NCI-H345 treated with DMSO at 0.1 percent for 48 hours (cell line): ENCODE data around the gene LSAMP.

Experiments
- DNase-seq: peaks from one replicate; lab custom pipeline; 2025; ENCODE audit not compliant: unreplicated experiment; lab: John Stamatoyannopoulos, UW

The LSAMP gene

DNA sequence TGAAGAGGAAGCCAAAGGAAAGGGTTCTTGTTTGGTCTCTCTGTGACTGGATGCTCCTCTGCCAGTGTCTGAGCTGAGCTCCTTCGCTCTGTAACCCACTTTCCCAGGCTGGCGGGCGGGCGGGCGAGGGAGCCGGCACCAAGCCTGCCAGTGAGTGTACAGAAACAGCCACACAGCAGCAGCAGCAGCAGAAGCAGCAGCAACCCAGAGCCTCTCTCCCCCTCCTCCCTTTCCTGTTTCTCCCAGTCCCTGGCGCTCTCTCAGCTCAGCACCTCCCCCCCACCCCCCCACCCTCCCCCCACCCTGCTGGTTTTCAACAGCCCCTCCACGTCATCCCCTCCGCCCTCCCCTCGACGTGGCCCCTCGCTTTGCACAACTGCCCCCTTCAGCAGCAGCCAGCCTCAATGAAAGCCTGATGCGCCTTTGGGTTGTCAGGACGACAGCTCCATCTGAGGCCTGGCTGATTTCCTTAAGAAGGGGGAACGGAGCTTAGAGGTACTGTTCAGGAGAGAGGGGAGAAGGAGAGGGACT is at the start of gene LSAMP:
Gene LSAMP (minus strand): TSS at position 177 of the 531 bp plus-strand sequence.
- DNase-seq = no peak

DNA sequence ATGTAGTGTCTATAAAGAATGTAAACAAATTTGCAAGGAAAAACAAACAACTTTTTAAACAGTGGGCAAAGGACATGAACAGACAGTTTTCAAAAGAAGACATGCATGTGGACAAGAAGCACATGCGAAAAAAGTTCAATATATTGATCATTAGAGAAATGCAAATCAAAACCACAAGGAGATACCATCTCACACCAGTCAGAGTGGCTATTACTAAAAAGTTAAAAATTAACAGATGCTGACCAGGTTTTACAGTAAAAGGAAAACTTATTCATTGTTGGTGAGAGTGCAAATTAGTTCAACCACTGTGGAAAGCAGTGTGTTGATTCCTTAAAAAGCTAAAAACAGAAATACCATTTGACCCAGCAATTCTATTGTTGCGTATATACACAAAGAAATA is 47.1 kb upstream of the LSAMP start:
- no peak for DNase-seq

DNA sequence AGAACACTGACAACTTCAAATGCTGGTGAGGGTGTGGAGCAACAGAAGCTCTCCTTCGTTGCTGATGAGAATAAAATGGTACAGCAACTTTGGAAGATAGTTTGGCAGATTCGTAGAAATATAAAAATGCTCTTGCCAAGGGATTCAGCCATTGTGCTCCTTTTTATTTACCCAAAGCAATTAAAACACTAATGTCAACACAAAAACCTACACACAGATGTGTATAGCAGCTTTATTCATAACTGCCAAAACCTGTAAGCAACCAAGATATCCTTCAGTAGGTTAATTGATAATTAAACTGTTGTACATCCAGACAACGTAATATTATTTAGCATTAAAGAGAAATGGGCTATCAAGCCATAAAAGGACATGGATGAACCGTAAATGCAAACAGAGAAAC is 37.8 kb upstream of the LSAMP start:
- no peak for DNase-seq

GRCh38 chr3:116476691-116477090 is 31.4 kb upstream of the LSAMP start:
- DNase-seq = no peak

- no peak for DNase-seq
These were observed 29.5 kb upstream of the LSAMP start for GRCh38 chr3:116474801-116475200.

DNA sequence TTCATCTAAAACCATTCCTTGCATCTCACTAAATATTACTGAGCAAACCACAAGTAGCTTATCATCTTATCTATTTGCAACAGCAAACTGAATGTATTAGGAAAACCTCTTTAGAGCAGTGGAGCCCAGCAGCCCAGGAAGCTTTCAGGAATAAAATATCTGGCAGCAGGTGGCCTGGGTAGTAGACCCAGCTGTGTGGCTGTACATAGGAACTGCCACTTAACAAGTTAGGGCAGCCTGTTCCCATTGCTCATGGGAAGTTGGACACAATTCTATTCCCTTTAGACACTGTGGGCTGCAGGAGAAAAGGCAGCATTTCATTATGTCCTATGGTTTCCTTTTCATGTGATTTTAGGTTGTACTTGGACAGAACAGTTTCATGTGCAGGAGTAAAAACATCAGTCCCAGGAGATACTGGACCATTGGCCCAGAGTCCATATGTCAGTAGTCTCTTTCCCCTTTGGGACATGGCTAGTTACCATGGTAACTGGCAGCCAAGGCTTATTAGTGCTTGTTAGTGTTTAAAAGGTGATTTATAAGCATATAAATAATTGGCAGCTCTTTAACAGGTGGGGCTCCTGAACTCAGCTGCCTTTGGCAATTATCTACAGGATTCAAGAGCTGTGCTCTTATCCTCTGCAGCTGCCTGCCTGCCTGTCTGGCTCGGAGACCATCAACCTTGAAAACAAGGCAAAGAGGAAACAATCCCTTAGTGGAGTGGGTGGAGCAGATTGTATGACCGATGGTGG is 28.9 kb upstream of the LSAMP start:
- DNase-seq = no peak

GRCh38 chr3:116473602-116474001 is 28.3 kb upstream of the LSAMP start:
- DNase-seq = no peak

DNA sequence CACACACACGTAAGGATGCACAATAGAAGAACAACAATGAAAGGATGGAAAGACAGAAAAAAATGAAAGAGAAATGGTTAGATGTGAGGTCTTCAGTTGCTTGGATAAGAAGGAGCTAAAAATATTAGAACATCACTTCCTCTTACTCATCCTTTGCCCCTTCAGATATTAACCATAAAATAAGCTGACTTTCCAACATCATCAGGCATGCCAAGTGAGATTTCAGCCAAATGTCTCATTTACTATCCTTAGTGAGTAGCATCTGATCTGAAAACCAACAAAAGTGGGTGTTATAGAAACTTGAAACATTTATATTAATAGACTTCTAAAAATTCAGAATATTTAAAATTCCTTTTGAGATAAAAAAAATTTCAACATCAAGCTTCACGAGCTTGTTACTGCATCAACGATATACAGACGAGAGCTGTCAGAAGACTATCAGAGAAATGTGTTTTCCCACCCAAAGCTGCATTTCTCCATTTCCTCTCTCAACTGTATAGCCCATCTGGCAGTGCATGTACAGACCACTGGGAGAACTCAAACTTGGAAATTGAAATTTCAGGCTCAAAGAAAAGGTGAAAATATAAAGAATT is 25.4 kb upstream of the LSAMP start:
- no peak for DNase-seq

GRCh38 chr3:116469546-116469945 is 24.3 kb upstream of the LSAMP start:
- no peak for DNase-seq

DNA sequence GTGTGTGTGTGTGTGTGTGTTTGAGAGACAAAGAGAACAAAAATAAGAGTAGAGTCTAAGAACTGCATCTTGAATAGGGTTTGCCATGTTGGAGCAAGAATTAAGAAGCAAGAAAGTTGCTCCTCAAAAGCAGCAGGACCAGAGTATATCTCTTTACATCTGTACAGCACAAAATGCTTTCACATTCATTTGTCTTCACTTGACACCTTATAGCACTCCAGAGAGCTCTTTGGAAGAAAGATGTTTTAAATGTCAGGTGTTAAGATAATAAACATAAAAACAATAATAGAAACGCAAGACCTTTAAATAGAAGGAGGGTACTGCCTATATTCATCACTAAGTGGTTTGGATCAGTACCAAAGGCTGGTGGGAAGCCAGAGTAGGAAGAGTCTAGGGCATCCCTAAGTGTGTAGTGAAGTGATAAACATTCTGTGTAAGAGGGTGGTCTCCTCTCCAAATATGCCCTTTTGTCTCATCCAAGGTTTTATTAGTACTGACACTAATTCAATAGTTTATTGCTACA is 19.1 kb upstream of the LSAMP start:
- DNase-seq = no peak

- DNase-seq = no peak
These were observed 8.5 kb upstream of the LSAMP start for GRCh38 chr3:116453666-116454346.

DNA sequence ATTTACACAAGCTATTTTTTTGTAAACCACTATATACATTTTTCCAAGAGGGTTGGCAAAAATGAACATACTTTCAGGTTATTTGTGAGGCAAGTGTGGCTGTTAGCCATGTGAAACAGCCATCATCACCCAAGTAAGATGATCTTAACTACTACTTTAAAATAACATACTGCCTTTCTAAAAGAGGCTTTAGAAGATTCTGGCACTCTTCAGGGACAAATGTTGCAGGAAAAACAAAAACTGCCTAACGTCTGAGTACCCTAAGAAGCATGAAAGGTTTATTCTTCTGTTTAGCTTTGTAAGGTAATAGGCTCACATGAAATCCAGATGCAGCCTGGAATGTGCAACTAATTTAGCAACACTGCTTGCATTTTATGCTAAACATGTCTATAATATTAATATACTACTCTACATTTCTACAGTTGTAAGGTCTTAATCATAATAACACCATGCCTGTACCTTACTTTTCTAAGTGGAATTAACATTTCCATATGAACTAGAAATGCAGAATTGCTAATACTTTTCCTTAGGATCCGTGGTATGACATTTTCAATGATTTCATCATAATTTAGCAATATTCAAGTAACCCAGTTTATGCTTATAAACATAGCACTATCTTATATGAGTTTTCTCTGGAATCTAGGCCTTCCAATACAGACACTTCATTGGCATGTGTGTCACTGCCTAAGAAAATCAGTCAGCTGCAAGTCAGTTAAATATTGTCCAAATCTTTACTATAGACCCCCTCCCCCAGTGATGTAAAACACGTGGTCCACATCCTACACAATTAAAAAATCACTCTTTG is 4.5 kb upstream of the LSAMP start:
- DNase-seq = no peak

DNA sequence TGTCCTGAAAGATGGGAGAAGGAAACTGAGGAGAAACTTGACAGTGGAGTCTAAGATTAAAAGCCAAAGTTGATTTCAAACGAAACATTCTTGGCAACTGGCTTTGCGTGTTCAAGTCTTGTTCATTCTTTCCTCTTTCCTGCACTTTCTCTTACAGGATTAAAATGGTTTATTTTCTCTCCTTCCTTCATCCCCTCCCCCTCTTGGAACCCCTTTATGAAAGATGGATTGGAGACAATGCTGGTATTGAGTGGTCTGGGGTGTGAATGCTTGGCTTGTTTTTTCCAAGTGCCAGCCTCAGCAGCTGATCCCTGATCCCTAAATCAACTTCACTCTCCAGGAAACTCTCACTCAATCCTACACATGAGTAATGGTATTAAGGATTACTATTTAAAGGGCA is 703 bp upstream of the LSAMP start:
- no peak for DNase-seq

GRCh38 chr3:116444819-116445310 is 422 bp downstream of the LSAMP start:
- DNase-seq = no peak

DNA sequence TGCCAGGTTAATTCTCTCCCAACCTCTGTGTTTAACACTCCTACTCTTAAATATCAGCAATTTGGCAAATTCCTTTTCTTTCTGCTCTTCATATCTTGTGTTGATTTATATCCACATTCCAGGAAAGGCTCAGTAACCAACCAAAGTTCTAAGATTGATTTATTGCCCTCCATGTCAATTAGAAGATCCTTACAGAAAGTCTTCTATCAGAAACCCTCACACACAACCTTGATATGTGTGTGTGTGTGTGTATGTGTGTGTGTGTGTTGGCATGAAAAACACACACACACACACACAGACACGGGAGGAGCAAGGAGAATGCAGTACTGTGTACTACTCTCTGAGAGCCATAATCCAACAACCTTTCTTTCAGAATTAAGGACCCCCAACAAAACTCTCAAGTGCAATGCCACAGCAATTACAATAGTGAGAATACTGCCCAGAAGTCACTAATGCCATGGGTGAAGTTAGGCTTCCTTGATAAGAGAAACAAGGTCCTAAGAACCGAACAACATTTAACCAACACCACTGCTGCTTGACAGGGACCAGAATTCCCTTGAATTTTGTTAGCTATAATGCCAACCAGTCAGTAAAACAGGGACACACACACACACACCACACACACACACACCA is 1.1 kb downstream of the LSAMP start:
- no peak for DNase-seq

DNA sequence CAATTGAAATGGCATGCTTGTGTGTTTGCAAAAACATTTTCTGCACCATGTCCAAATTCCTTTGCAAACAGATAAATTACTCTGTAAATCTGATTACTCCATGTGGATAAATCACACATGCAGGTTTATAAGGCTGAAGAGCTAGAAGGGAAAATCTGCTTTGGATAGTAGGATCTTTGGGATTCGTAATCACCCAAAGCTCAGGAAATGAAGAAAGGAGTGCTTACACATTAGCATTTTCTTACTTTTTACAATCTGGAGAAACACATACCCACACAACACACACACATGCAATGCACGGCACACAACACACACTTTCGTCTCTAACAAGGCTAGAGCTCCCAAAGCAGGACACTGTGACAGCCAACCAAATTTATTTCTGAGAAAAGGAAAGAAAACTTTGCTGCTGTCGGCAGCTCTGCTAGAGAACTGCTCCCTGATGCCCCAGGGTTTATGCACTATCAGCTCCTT is 2.1 kb downstream of the LSAMP start:
- no peak for DNase-seq

- DNase-seq = no peak
These were observed 2.8 kb downstream of the LSAMP start for GRCh38 chr3:116442331-116443021.

DNA sequence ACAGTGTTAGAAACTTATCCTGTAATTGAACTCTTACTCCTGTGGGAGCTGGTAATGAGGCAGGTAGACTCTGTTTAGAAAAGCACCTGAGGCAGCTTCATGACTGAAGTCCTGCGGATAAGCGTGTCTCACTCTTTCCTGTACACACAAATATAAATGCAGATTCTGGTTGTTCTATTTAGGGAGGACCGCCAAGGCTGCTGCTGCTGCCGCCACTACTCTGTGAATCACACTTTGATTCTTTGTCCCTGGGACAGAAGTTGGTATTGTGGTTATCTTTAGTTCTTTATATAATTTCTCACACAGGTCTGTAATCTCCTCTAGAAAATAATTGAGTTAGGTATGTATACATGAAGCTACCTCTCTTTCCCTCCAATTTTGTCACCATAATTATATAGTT is 3.6 kb downstream of the LSAMP start:
- no peak for DNase-seq

GRCh38 chr3:116440196-116440595 is 5.1 kb downstream of the LSAMP start:
- no peak for DNase-seq

DNA sequence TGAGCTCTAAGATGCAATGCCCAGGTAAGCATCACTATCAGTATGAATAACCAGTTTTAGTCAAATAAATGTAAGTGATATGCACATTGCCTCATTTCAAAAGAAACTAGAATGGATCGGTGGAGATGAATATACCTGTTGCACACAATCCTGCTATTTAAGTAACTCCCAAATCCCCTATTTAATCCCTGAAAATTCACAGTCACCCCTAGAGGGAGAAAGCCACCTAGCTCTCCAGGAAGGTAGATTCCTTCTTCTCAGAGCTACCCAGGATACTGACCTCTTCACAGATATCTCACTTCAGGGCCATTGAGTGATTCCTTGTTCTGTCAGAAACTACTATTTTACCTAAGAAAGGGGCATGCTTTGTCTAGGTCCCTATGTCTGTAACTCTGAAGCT is 11.7 kb downstream of the LSAMP start:
- no peak for DNase-seq
